T-helper 1 cell treated with Interleukin-12 subunit alpha and Interleukin-12 subunit beta and Interleukin-4 antibody, amounts not matched to agents 30 ng/mL and 1 ng/mL, for 36 hours (primary cell): ENCODE results near the gene NBPF3. TPM values are rescaled to one million over a fixed set of nuclear protein-coding genes. Genes with fewer than 3 reads are reported as not detected.

Source experiments
- intact Hi-C: fragments of 100-400 bp; cut with micrococcal nuclease; formaldehyde crosslinking; loops from one replicate; pipeline ENCODE4 v1.15.1; 2024
- total RNA-seq: library from RNA; stranded (reverse); gene quantifications from 2 replicates; pipeline ENCODE4 v1.2.3, GENCODE V29; 2022

Gene NBPF3
- total RNA-seq, 1 donor from 2014 or later, result 5.5 TPM

DNA sequence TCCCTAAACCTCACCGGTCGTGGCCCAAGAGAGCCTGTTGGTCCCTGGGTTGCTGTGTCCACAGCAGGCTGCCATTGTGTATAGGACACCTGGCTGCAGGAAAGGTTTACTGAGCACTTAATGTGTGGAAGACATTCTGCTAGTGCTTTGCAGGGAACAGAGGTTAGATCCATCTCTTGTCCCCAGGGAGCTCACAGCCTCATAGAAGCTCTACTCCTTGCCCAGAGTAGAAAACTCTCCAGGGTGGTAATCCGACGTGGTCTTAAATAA is 52.4 kb downstream of the NBPF3 start:
- intact Hi-C loops, result loop anchor here (5.0 kb wide), 1 partner anchor 120 kb away; no protein-coding TSS in a partner anchor

DNA sequence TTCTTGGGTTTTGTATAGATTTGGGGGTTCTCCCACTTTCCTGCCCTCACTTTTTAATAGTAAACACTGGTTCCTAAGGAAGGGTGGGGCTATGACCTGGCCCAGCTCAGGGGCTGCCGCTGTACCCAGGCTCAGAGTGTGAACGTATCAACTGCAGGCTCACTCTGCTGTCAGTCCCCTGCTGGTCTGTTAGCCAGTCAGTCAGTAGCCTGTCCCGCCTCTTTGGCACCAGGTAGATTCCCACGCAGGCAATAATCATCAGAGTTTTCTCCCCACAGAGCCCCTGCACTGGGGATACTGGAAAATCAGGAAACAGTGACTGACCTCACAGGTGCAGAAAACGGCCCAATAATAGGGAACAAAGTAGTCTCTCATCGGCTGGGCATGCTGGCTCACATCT is 54.3 kb downstream of the NBPF3 start:
- intact Hi-C loops, result loop anchor here (5.0 kb wide), 1 partner anchor 122 kb away; no protein-coding TSS in a partner anchor

- intact Hi-C loops, result no loop called here
These were observed 55.4 kb downstream of the NBPF3 start for GRCh38 chr1:21495225-21495820.

GRCh38 chr1:21496063-21496462 is 56.1 kb downstream of the NBPF3 start:
- intact Hi-C loops, result no loop called here

DNA sequence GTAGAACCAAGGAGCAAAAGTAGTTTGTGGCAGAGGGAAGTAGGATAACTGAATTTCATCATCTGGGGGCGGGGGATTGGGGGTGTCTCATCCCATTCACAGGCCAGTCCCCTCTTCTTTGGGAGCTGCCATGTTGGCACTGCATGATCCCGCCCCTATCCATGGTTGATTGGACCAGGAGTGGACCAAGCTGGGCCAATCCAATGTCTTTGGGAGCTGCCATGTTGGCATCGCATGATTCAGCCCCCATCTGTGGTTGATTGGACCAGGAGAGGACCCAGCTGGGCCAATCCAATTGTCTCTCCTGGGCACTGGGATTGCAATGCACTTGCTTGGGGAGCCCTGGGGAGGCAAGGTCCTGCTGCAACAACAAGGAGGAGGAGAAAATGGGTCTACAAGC is 56.9 kb downstream of the NBPF3 start:
- intact Hi-C loops, result no loop called here

GRCh38 chr1:21497466-21498061 is 57.6 kb downstream of the NBPF3 start:
- intact Hi-C loops, result no loop called here

GRCh38 chr1:21499283-21499950 is 59.5 kb downstream of the NBPF3 start:
- intact Hi-C loops, result no loop called here

- intact Hi-C loops, result no loop called here
These were observed 63.9 kb downstream of the NBPF3 start for GRCh38 chr1:21503706-21504377.

- intact Hi-C loops, result no loop called here
These were observed 66.9 kb downstream of the NBPF3 start for GRCh38 chr1:21506804-21507203.

GRCh38 chr1:21507511-21508270 is 67.8 kb downstream of the NBPF3 start:
- intact Hi-C loops, result loop anchor here (2.0 kb wide), 1 partner anchor 151 kb away; no protein-coding TSS in a partner anchor

GRCh38 chr1:21508580-21509350 is 68.8 kb downstream of the NBPF3 start:
- intact Hi-C loops, result loop anchor here (1.0 to 2.0 kb wide), 2 partner anchors 150 to 456 kb away; no protein-coding TSS in a partner anchor

DNA sequence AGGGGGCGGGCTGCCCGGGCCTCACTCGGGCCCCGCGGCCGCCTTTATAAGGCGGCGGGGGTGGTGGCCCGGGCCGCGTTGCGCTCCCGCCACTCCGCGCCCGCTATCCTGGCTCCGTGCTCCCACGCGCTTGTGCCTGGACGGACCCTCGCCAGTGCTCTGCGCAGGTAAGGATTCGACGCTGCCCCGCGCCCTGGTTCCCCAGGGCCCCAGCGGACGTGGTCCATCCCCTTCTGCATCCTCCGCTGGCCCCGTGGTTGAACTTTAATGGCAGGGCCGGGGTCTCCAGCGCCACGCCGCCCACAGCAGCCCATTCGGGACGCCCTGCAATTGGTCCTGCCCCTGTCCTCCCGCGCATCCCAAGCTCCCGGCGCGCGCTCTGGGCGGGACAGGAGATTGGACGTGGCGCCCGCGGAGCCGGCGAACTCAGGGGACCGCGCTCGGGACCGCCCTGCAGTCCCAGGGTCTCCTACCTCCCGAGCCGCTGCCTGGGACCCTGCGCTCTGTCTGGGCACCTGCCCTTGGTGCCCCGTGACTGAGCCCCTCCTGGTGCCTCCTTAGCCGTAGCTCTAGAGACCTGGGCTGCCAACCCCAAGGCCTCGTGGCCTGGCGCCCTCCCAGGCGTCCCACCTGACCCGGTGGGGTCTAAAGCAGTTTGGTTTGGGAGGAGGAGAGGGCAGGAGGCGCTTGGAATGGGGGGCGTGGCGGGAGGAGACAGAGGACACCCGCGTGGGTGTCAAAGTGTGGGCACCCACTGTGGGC is 69.6 kb downstream of the NBPF3 start, which contains the start of gene ALPL:
Gene ALPL (plus strand): TSS at position 73 of the 762 bp plus-strand sequence. CDS start 44,659 bp downstream, outside the sequence.
- intact Hi-C loops, result loop anchor here (1.0 to 2.0 kb wide), 2 partner anchors 149 to 455 kb away; no protein-coding TSS in a partner anchor

GRCh38 chr1:21510113-21510493 is 70.2 kb downstream of the NBPF3 start:
- intact Hi-C loops, result no loop called here

- intact Hi-C loops, result no loop called here
These were observed 71.1 kb downstream of the NBPF3 start for GRCh38 chr1:21510885-21511578.

GRCh38 chr1:21511579-21512522 is 71.9 kb downstream of the NBPF3 start:
- intact Hi-C loops, result no loop called here

DNA sequence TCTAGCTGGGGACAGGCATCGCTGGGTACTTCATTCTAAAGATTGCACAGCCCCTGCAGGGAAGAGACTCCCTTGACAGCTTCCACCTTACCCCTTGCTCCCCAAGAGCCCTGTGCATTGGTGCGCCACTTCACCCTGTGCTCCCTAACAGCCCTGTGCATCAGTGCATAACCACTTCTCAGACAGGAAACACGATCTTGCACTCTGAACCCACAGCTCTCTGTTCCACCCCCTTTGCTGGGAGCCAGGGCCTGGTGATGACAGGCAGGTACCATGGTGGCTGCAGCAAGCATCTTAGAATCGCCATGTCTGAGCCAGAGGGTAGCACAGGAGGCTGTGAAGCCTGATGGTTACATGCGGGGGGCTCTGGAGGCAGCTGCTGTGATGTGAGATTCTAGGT is 74.3 kb downstream of the NBPF3 start:
- intact Hi-C loops, result no loop called here

- intact Hi-C loops, result no loop called here
These were observed 77.2 kb downstream of the NBPF3 start for GRCh38 chr1:21517161-21517589.
